HG03469 (cell line): ENCODE data around the gene PRKAG1.
"Not testable (repeated sequence)": the region's sequence is repeated elsewhere in the genome, so short reads cannot be mapped to it uniquely, and the experiment has no call there.

Experiments used
- ATAC-seq: cut with Tn5 transposase; IDR thresholded peaks from one replicate; pipeline ENCODE4 v1.9.1; 2021; ENCODE audit warnings: mild to moderate bottlenecking, moderate library complexity, moderate number of reproducible peaks; ENCODE audit not compliant: unreplicated experiment

PRKAG1 gene

GRCh38 chr12:49018261-49019119, at the start of gene PRKAG1:
PRKAG1 (minus strand) TSS chr12:49018776; CDS start chr12:49018740, 36 bp downstream.
- ATAC-seq: peak; percentile 83

- ATAC-seq: no peak
Observed at GRCh38 chr12:49066120-49066519, 47.5 kb upstream of the PRKAG1 start.

GRCh38 chr12:49064767-49065152, 46.2 kb upstream of the PRKAG1 start:
- ATAC-seq: no peak

- ATAC-seq: not testable (repeated sequence)
Observed at GRCh38 chr12:49061916-49062315, 43.3 kb upstream of the PRKAG1 start.

GRCh38 chr12:49061157-49061650, 42.6 kb upstream of the PRKAG1 start:
- ATAC-seq: no peak

- no peak for ATAC-seq
Observed at GRCh38 chr12:49060237-49061156, 41.9 kb upstream of the PRKAG1 start, which contains the start of gene KMT2D. KMT2D (minus strand) TSS chr12:49060794; CDS start chr12:49055324, 5,470 bp downstream.

GRCh38 chr12:49059299-49060171, 41.0 kb upstream of the PRKAG1 start:
- ATAC-seq: no peak

GRCh38 chr12:49059045-49059298, 40.4 kb upstream of the PRKAG1 start:
- ATAC-seq: no peak

GRCh38 chr12:49058366-49059044, 39.9 kb upstream of the PRKAG1 start:
- ATAC-seq: no peak

- ATAC-seq: no peak
Observed at GRCh38 chr12:49057888-49058287, 39.3 kb upstream of the PRKAG1 start.

- ATAC-seq: peak; percentile 76
Observed at GRCh38 chr12:49055978-49056754, 37.6 kb upstream of the PRKAG1 start.

GRCh38 chr12:49055092-49055491, 36.5 kb upstream of the PRKAG1 start:
- no peak for ATAC-seq

- no peak for ATAC-seq
Observed at GRCh38 chr12:49054524-49054923, 35.9 kb upstream of the PRKAG1 start.

GRCh38 chr12:49054096-49054495, 35.5 kb upstream of the PRKAG1 start:
- no peak for ATAC-seq

- ATAC-seq: no peak
Observed at GRCh38 chr12:49052451-49053208, 34.1 kb upstream of the PRKAG1 start.

GRCh38 chr12:49051777-49052438, 33.3 kb upstream of the PRKAG1 start:
- no peak for ATAC-seq

GRCh38 chr12:49051373-49051764, 32.8 kb upstream of the PRKAG1 start:
- no peak for ATAC-seq
